ENCODE measurements around the gene TANK.

Gene TANK

GRCh38 chr2:161141033-161141432 is 19.2 kb upstream of the TANK start:
- TF ChIP-seq CTCF (conservative IDR thresholded peaks at IDR 0.05; ENCODE audit: low read depth, low read length) = no peak
- no peak for DNase-seq (ENCODE audit: low read depth)
- H3K4me3 ChIP-seq (ENCODE audit: low read depth, low read length) = no peak overlapping the region

GRCh38 chr2:161146209-161146775 is 13.9 kb upstream of the TANK start:
- H3K4me3 ChIP-seq (ENCODE audit: low read depth, low read length) = no peak overlapping the region
- no peak for TF ChIP-seq CTCF (conservative IDR thresholded peaks at IDR 0.05; ENCODE audit: low read depth, low read length)
- DNase-seq (ENCODE audit: low read depth) = no peak

GRCh38 chr2:161146996-161147395 is 13.2 kb upstream of the TANK start:
- TF ChIP-seq CTCF (conservative IDR thresholded peaks at IDR 0.05; ENCODE audit: low read depth, low read length) = no peak

GRCh38 chr2:161147856-161148255 is 12.4 kb upstream of the TANK start:
- H3K4me3 ChIP-seq (ENCODE audit: low read depth, low read length) = no peak overlapping the region
- no peak for DNase-seq (ENCODE audit: low read depth)
- TF ChIP-seq CTCF (conservative IDR thresholded peaks at IDR 0.05; ENCODE audit: low read depth, low read length) = no peak

More at GRCh38 chr2:161146996-161147395, 13.2 kb upstream of the TANK start:
- H3K4me3 ChIP-seq (ENCODE audit: low read depth, low read length) = no peak overlapping the region
- DNase-seq (ENCODE audit: low read depth) = no peak

- no peak for TF ChIP-seq CTCF (conservative IDR thresholded peaks at IDR 0.05; ENCODE audit: low read depth, low read length)
- no peak overlapping the region for H3K4me3 ChIP-seq (ENCODE audit: low read depth, low read length)
- no peak for DNase-seq (ENCODE audit: low read depth)
Measured at GRCh38 chr2:161150704-161151103, 9.5 kb upstream of the TANK start.

- no peak overlapping the region for H3K4me3 ChIP-seq (ENCODE audit: low read depth, low read length)
- DNase-seq (ENCODE audit: low read depth) = no peak
- TF ChIP-seq CTCF (conservative IDR thresholded peaks at IDR 0.05; ENCODE audit: low read depth, low read length) = no peak
Measured at GRCh38 chr2:161152302-161152701, 7.9 kb upstream of the TANK start.

- H3K4me3 ChIP-seq (ENCODE audit: low read depth, low read length) = no peak overlapping the region
- no peak for DNase-seq (ENCODE audit: low read depth)
- no peak for TF ChIP-seq CTCF (conservative IDR thresholded peaks at IDR 0.05; ENCODE audit: low read depth, low read length)
Measured at GRCh38 chr2:161158882-161159281, 1.3 kb upstream of the TANK start.
